Body of pancreas (tissue), 4 donors: ENCODE measurements around the gene FRMPD3.

Source experiments
- POLR2A ChIP-seq, 3 donors: fragments of 450-650 bp; IDR thresholded peaks; one replicate each; pipeline ENCODE4 v1.6.1; 2016; ENCODE audit warnings: antibody characterized with exemption in 3 of 3, mild to moderate bottlenecking in 2 of 3
- TF ChIP-seq, protein P1 (sequence below), 7 experiments: fragments of 450-650 bp in 4 of 7; fragments of 200-600 bp in 3 of 7; sonication (generic) in 3 of 7; IDR thresholded peaks; one replicate each; pipeline ENCODE4 v1.5.1; 2016 to 2019; ENCODE audit warnings: antibody characterized with exemption in 7 of 7

DNA sequence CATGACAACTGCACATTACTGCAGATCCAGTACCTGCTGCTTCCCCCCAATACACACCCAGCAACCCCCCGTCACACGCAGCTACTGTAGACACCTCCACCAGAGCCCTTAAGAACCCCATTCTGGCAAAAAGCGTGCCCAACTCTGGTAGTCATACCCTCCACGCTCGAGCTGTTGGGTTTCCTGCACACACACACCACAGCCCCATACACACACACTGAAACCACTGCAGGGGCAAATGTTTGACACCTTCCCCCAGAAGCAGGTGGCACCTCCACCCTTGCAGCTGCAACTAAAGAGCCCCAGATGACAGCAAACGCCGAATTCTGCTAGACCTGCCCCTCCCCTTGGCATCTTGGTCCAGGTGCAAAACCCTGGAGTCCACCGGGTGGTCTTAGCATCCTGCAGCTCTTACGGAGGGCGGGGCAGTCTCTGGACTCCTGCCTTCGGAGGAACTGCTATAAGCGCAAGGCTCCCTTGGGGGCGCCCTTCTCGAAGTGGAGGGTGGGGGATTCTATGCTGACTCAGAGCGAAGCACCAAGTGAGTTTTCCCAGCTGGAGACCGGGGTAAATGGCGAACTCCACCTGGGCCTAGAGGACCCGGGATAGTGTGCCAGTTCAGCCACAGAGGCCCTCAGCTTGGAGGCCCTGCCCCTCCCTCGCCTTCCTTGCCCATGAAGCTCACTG lies 1.5 kb downstream of the FRMPD3 start:
- TF ChIP-seq, protein P1, sequence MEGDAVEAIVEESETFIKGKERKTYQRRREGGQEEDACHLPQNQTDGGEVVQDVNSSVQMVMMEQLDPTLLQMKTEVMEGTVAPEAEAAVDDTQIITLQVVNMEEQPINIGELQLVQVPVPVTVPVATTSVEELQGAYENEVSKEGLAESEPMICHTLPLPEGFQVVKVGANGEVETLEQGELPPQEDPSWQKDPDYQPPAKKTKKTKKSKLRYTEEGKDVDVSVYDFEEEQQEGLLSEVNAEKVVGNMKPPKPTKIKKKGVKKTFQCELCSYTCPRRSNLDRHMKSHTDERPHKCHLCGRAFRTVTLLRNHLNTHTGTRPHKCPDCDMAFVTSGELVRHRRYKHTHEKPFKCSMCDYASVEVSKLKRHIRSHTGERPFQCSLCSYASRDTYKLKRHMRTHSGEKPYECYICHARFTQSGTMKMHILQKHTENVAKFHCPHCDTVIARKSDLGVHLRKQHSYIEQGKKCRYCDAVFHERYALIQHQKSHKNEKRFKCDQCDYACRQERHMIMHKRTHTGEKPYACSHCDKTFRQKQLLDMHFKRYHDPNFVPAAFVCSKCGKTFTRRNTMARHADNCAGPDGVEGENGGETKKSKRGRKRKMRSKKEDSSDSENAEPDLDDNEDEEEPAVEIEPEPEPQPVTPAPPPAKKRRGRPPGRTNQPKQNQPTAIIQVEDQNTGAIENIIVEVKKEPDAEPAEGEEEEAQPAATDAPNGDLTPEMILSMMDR (IDR thresholded peaks at IDR 0.05) = no peak
- TF ChIP-seq POLR2A (IDR thresholded peaks at IDR 0.05) = no peak
